GM10266 (cell line): ENCODE data around the gene PTCD1.

ENCODE experiments used
- DNase-seq: peaks from one replicate; pipeline ENCODE4 v3.0.0; 2012; ENCODE audit errors: extremely low spot score
- TF ChIP-seq, protein P1 (sequence below): IDR thresholded peaks from 2 replicates; pipeline ENCODE4 v1.5.1; 2012; ENCODE audit warnings: mild to moderate bottlenecking, low read depth; ENCODE audit not compliant: control insufficient read depth, insufficient read depth; ENCODE audit errors: missing control alignments

The PTCD1 gene, protein sequence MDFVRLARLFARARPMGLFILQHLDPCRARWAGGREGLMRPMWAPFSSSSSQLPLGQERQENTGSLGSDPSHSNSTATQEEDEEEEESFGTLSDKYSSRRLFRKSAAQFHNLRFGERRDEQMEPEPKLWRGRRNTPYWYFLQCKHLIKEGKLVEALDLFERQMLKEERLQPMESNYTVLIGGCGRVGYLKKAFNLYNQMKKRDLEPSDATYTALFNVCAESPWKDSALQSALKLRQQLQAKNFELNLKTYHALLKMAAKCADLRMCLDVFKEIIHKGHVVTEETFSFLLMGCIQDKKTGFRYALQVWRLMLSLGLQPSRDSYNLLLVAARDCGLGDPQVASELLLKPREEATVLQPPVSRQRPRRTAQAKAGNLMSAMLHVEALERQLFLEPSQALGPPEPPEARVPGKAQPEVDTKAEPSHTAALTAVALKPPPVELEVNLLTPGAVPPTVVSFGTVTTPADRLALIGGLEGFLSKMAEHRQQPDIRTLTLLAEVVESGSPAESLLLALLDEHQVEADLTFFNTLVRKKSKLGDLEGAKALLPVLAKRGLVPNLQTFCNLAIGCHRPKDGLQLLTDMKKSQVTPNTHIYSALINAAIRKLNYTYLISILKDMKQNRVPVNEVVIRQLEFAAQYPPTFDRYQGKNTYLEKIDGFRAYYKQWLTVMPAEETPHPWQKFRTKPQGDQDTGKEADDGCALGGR

DNA sequence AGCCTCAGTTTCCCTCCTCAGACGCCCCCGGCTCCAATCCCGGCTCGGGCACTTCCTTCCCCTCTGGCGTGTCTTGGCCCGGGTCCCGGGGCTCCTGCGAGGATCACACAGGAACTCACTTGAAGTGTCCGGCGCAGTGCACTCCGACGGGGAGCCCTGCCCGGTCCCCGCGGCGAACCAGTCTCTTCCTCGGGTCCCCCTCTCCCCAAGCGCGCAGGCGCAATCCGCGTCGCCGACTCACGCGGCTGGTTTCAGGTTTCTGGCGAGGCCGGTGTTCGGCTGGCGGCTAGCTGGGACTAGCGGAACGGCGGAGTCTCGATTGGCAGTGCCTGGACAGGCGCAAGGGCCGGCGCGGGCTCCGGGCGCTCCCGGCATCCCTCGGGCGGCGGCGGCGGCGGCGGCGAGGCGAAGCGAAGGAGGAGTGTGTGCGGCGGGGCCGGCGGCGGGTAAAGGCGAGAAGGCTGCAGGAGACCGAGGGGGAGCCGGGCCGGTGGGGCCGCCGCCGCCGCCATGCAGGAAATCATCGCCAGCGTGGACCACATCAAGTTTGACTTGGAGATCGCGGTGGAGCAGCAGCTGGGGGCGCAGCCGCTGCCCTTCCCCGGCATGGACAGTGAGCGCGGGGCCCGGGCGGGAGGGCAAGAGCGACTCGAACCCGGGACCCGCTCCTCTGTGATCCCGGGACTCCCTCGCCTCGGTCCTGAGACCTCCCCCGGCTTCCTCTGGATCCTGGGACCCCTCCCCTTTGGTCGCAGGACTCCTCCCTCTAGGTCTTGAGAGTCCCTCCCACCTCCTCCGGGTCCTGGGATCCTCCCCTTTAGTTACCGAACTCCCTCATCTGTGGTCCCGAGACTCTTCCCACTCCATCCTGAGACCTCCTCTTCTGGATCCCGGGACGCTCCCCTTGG is at the start of gene PTCD1, which contains the start of gene CPSF4:
PTCD1 (minus strand) TSS at position 226 of the 908 bp plus-strand sequence. CDS start 3,556 bp downstream, outside the sequence.
CPSF4 (plus strand) TSS at position 371 of the 908 bp plus-strand sequence; CDS start at position 511, 140 bp downstream.
- TF ChIP-seq, protein P1, sequence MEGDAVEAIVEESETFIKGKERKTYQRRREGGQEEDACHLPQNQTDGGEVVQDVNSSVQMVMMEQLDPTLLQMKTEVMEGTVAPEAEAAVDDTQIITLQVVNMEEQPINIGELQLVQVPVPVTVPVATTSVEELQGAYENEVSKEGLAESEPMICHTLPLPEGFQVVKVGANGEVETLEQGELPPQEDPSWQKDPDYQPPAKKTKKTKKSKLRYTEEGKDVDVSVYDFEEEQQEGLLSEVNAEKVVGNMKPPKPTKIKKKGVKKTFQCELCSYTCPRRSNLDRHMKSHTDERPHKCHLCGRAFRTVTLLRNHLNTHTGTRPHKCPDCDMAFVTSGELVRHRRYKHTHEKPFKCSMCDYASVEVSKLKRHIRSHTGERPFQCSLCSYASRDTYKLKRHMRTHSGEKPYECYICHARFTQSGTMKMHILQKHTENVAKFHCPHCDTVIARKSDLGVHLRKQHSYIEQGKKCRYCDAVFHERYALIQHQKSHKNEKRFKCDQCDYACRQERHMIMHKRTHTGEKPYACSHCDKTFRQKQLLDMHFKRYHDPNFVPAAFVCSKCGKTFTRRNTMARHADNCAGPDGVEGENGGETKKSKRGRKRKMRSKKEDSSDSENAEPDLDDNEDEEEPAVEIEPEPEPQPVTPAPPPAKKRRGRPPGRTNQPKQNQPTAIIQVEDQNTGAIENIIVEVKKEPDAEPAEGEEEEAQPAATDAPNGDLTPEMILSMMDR: no peak
- DNase-seq: peak; percentile 98

DNA sequence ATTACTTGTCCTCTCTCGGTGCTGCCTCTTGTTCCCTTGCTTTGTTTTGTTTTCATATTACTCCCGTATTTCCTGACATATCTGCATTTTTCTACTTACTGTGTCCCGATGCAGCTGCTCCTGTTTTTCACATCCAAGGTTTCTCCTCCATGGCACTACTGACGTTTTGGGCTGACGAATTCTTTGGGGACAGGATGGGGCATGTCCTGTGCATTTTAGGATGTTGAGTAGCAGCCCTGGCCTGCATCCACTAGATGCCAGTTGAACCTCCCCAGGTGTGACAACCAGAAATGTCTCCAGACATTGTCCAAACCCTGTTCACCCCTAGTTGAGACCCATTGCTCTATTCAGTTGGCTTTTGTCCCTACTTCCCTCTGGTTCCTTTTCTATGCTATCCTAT is 46.5 kb upstream of the PTCD1 start:
- no peak for DNase-seq
- TF ChIP-seq, protein P1: no peak

DNA sequence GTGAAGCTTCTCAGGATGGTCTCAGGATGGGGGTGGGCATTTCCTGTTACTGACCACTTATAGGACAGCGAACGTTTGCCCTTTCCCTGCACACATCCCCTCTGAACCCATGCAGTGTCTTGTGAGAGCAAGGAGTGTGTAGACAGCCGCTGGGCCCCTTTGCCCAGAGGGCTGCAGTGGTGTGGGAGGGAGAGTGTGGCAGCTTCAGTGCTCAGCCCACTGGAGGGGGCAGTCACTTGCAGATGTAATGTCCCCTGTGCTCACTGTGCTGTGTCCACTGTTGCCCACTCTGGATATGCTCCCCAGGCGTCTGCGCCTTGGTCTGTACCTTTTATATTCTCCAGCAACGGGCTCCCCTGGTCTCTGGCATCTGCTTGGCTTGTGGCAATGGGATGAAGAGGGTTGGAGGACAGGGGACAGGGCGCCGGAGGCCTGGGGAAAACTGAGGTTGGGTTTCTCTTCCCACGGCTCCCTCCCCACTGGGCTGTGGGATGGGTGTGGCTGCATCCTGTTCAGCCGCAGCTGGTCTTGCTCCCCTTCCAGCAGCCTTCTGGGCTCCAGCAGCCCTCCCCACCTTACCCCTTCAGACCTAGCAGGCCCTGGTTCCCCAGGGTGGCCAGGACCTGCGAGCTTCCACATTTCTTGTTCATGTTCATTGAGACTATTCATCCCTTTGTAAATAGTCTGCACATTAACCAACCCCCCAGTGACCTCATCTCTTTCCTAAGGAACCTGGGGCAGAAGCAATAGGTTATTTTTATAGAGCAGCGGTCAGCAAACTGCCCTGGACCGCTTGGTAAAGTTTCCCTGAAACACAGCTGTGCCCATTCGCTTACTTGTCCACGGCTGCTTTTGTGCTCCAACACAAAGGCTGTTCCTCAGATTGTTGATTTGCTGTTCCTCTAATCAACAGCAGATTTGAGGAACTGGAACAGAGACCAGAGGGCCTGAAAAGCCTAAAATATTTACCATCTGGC is 40.2 kb upstream of the PTCD1 start:
- DNase-seq: no peak

DNA sequence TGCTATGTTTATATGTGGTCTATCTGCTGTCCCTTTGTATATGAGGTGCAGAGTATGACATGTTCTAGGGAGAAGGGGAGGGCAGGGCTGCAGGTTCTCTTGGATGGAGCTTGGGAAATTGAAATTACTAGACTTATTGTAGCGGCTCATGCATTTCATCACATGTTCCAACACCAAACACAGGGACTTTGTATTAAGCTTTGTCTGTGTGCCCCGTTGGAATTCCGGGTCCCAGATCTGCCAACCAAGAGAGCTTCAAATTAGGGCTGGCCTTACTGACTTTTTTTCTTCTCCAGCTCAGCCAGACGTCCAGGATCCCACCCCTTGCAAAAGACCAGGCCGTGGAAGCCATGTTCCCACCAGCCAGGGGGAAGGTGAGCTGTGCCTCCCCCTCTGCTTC is 37.5 kb upstream of the PTCD1 start:
- DNase-seq: no peak
- TF ChIP-seq, protein P1: no peak

More for the DNA sequence above, 40.2 kb upstream of the PTCD1 start:
- TF ChIP-seq, protein P1: no peak

DNA sequence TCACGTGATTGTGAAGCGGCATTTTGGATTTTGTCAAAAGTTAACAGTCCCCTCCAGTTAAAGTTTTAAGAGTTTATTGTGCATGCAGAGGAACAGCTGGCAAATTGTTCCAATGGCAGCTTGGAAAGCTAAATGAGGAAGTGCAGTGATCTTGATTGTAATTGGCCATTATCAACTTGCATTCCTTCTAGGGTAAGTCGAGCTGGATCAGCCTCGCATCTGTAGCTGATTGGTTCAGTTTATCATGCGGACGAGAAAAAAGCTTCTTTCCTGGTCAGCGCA is 34.7 kb upstream of the PTCD1 start:
- peak; percentile 72 for DNase-seq
- TF ChIP-seq, protein P1: no peak

DNA sequence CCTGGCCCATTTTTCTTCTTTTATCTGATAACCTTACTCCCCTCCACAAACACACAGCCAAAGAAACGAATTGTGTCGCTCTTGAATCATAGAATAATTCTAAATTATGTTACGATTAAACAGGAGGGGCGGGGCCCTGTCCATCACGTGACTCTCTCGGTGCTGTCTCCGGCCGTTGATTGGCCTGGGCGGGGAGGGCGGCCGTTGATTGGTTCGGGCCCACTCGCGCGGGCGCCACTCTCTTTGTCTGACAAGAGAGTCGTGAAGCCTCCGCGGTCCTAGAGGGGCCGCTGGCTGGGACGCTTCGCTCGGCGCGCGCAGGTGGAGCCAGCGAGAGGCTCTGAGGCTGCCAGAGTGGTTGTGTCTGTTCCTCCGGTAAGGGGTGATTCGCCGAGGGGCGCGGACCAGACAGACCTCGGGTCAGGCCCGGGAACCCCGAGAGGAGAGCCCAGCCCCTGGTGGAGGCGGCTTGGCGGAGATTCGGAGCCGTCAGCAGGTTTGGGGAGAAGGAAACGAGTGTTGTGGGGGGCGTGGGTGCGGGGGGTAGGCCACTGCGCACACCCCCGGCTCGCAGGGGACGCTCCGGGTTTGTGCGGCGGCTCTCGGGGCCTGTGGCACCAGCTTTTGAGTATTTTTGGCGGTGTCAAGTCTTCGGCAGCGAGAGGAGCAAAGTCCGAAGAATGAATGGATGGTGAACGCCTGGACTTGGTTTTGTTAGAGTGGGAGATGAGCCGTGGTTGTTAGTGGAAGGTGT is 34.1 kb upstream of the PTCD1 start, which contains the start of gene ZNF789:
ZNF789 (plus strand) TSS at position 330 of the 754 bp plus-strand sequence. CDS start 3,567 bp downstream, outside the sequence.
- TF ChIP-seq, protein P1: no peak
- peak; percentile 98 for DNase-seq
